AG09319 (cell line): ENCODE measurements around the gene ARL15.
A peak's percentile ranks its signal among the peaks of the same experiment; 100 is the strongest.

ENCODE experiments used
- DNase-seq: peaks from one replicate; pipeline ENCODE4 v3.0.0-alpha.2; 2010; ENCODE audit warnings: low read depth; ENCODE audit errors: extremely low read depth
- CTCF ChIP-seq: IDR thresholded peaks from 2 replicates; pipeline ENCODE4 v1.5.1; 2011; ENCODE audit warnings: low read depth, mild to moderate bottlenecking, inconsistent platforms, low read length, moderate library complexity

The ARL15 gene

GRCh38 chr5:54205918-54206317, 104.5 kb downstream of the ARL15 start:
- TF ChIP-seq CTCF = no peak
- no peak for DNase-seq

GRCh38 chr5:54205453-54205852, 104.9 kb downstream of the ARL15 start:
- DNase-seq = no peak
- no peak for TF ChIP-seq CTCF

GRCh38 chr5:54197018-54197417, 113.4 kb downstream of the ARL15 start:
- DNase-seq = no peak
- no peak for TF ChIP-seq CTCF

- TF ChIP-seq CTCF = no peak
- no peak for DNase-seq
Measured at GRCh38 chr5:54195701-54196100, 114.7 kb downstream of the ARL15 start.

GRCh38 chr5:54194318-54194717, 116.1 kb downstream of the ARL15 start:
- DNase-seq = peak; percentile 20
- no peak for TF ChIP-seq CTCF

GRCh38 chr5:54187694-54188093, 122.7 kb downstream of the ARL15 start:
- no peak for DNase-seq
- TF ChIP-seq CTCF = no peak

- no peak for DNase-seq
- TF ChIP-seq CTCF = no peak
Measured at GRCh38 chr5:54186912-54187445, 123.4 kb downstream of the ARL15 start.
